ENCODE measurements around the gene GPANK1. TPM values are rescaled to one million over a fixed set of nuclear protein-coding genes. Genes with fewer than 3 reads are reported as not detected.

The GPANK1 gene
- total and polyA plus RNA-seq, 2 donors from 2014 or later = 17.7 to 28.6 TPM

GRCh38 chr6:31708224-31708623 lies 43.4 kb upstream of the GPANK1 start:
- H3K9me3 ChIP-seq (ENCODE audit: control insufficient read depth in 2 of 3, insufficient read depth in 1 of 3, low read length in 3 of 3) = no peaks in the 10 kb centered on the region
- intact Hi-C loops (cut with DNase I) = no loop called here
- no peak overlapping the region for H3K27ac ChIP-seq (ENCODE audit: low read depth in 2 of 2, low read length in 2 of 2)
- no peaks in the 10 kb centered on the region for H3K36me3 ChIP-seq (ENCODE audit: control insufficient read depth in 2 of 3, insufficient read depth in 3 of 3, low read length in 3 of 3)
- no peak overlapping the region for H3K9ac ChIP-seq (ENCODE audit: low read length in 3 of 3)
- H3K4me1 ChIP-seq (ENCODE audit: control insufficient read depth in 2 of 3, insufficient read depth in 2 of 3, low read depth in 1 of 3, low read length in 3 of 3) = no peaks in the 10 kb centered on the region
- no peak overlapping the region for H3K4me3 ChIP-seq (ENCODE audit: low read length in 3 of 3)
- no peaks in the 10 kb centered on the region for H3K27me3 ChIP-seq (ENCODE audit: control insufficient read depth, insufficient read depth, low read length)
- FAIRE-seq (no peak), DNase-seq (no peak)
- TF ChIP-seq, protein P1, sequence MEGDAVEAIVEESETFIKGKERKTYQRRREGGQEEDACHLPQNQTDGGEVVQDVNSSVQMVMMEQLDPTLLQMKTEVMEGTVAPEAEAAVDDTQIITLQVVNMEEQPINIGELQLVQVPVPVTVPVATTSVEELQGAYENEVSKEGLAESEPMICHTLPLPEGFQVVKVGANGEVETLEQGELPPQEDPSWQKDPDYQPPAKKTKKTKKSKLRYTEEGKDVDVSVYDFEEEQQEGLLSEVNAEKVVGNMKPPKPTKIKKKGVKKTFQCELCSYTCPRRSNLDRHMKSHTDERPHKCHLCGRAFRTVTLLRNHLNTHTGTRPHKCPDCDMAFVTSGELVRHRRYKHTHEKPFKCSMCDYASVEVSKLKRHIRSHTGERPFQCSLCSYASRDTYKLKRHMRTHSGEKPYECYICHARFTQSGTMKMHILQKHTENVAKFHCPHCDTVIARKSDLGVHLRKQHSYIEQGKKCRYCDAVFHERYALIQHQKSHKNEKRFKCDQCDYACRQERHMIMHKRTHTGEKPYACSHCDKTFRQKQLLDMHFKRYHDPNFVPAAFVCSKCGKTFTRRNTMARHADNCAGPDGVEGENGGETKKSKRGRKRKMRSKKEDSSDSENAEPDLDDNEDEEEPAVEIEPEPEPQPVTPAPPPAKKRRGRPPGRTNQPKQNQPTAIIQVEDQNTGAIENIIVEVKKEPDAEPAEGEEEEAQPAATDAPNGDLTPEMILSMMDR (IDR thresholded peaks at IDR 0.05; ENCODE audit: borderline replicate concordance, extremely low read depth, insufficient read depth) = no peak

GRCh38 chr6:31707701-31708100 lies 42.9 kb upstream of the GPANK1 start:
- Histone ChIP-seq H3K4me1 (ENCODE audit: control insufficient read depth in 2 of 3, insufficient read depth in 2 of 3, low read depth in 1 of 3, low read length in 3 of 3) (no peaks in the 10 kb centered on the region), H3K27me3 (ENCODE audit: control insufficient read depth, insufficient read depth, low read length) (no peaks in the 10 kb centered on the region), H3K4me3 (ENCODE audit: low read length in 3 of 3) (no peak overlapping the region), H3K9me3 (ENCODE audit: control insufficient read depth in 2 of 3, insufficient read depth in 1 of 3, low read length in 3 of 3) (no peaks in the 10 kb centered on the region), H3K27ac (ENCODE audit: low read depth in 2 of 2, low read length in 2 of 2) (no peak overlapping the region), H3K36me3 (ENCODE audit: control insufficient read depth in 2 of 3, insufficient read depth in 3 of 3, low read length in 3 of 3) (no peaks in the 10 kb centered on the region), H3K9ac (ENCODE audit: low read length in 3 of 3) (no peak overlapping the region)
- DNase-seq (no peak), FAIRE-seq (no peak)
- TF ChIP-seq, protein P1 (IDR thresholded peaks at IDR 0.05; ENCODE audit: borderline replicate concordance, extremely low read depth, insufficient read depth) = no peak
- intact Hi-C loops (cut with DNase I) = no loop called here

GRCh38 chr6:31706599-31706998 lies 41.8 kb upstream of the GPANK1 start, which contains the start of gene LY6G6F:
LY6G6F (plus strand) TSS chr6:31706866; CDS start chr6:31706907, 41 bp downstream.
- intact Hi-C loops (cut with DNase I) = no loop called here
- Histone ChIP-seq H3K27ac (ENCODE audit: low read depth in 2 of 2, low read length in 2 of 2) (no peak within 1 kb of the TSS), H3K9ac (ENCODE audit: low read length in 3 of 3) (no peak within 1 kb of the TSS), H3K27me3 (ENCODE audit: control insufficient read depth, insufficient read depth, low read length) (no peaks in the 10 kb centered on the region), H3K4me1 (ENCODE audit: control insufficient read depth in 2 of 3, insufficient read depth in 2 of 3, low read depth in 1 of 3, low read length in 3 of 3) (peaks cover 0 to 5% (median 5%) of the 10 kb centered on the region in 3 donors), H3K36me3 (ENCODE audit: control insufficient read depth in 2 of 3, insufficient read depth in 3 of 3, low read length in 3 of 3) (no peaks in the 10 kb centered on the region), H3K9me3 (ENCODE audit: control insufficient read depth in 2 of 3, insufficient read depth in 1 of 3, low read length in 3 of 3) (no peaks in the 10 kb centered on the region), H3K4me3 (ENCODE audit: low read length in 3 of 3) (no peak within 1 kb of the TSS)
- no peak for DNase-seq
- TF ChIP-seq, protein P1 (IDR thresholded peaks at IDR 0.05; ENCODE audit: borderline replicate concordance, extremely low read depth, insufficient read depth) = no peak
- FAIRE-seq = no peak

- Histone ChIP-seq H3K27me3 (ENCODE audit: control insufficient read depth, insufficient read depth, low read length) (no peaks in the 10 kb centered on the region), H3K9me3 (ENCODE audit: control insufficient read depth in 2 of 3, insufficient read depth in 1 of 3, low read length in 3 of 3) (no peaks in the 10 kb centered on the region), H3K36me3 (ENCODE audit: control insufficient read depth in 2 of 3, insufficient read depth in 3 of 3, low read length in 3 of 3) (peaks cover 0 to 1% (median 0%) of the 10 kb centered on the region in 3 donors), H3K9ac (ENCODE audit: low read length in 3 of 3) (no peak overlapping the region), H3K4me1 (ENCODE audit: control insufficient read depth in 2 of 3, insufficient read depth in 2 of 3, low read depth in 1 of 3, low read length in 3 of 3) (peaks cover 0 to 10% (median 7%) of the 10 kb centered on the region in 3 donors), H3K27ac (ENCODE audit: low read depth in 2 of 2, low read length in 2 of 2) (no peak overlapping the region), H3K4me3 (ENCODE audit: low read length in 3 of 3) (no peak overlapping the region)
- DNase-seq (no peak), FAIRE-seq (no peak)
- TF ChIP-seq, protein P1 (IDR thresholded peaks at IDR 0.05; ENCODE audit: borderline replicate concordance, extremely low read depth, insufficient read depth) = no peak
- intact Hi-C loops (cut with DNase I) = no loop called here
Observed at GRCh38 chr6:31705931-31706330, 41.1 kb upstream of the GPANK1 start.
